ENCODE data around the gene LYST. TPM values are rescaled to one million over a fixed set of nuclear protein-coding genes. Genes with fewer than 3 reads are reported as not detected.

Gene LYST
- total and polyA plus RNA-seq, 2 donors (not counting 3 experiments of a cell fraction or from before 2014, with no cell fraction given): 3.1 to 9.6 TPM

DNA sequence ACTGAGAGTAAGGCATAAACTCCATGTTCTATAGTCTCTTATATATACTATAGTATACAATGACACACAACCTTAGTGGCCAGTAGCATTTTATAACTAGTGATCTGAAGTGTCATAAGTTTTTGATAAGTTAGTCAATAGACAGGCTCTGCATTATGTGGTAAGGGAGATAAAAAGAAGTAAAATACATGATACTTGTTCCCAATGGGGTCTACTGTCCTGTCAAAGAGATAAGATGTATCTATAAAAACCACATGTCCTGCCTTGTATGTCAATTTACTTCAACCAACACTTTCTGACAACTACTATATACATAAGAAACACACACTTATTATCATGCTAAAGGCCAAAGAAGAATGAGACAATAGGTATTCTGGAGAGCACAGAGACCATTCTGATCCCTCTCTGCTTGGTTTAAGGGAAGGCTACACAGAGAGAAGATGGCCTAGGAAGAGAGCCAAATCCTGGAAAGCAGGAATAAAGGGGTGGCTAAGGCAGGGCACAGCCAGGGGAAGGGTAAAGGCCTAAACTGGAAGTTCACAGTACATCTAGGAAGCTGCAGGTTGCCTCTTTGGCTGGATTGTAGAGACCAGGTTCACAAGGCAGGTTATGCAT is 91.4 kb downstream of the LYST start:
- no peaks in the 10 kb centered on the region for H4K20me1 ChIP-seq (replicated peaks; ENCODE audit: control insufficient read depth, extremely low read depth, insufficient read depth, low read length)
- dilution Hi-C loops (cut with MboI; ENCODE audit: extremely low pct_ligation_motif_present, low sequenced_read_pairs) (no loop called here), intact Hi-C loops (cut with micrococcal nuclease) (no loop called here)
- no TSS peak for BruUV-seq (replicated peaks)
- no peak overlapping the region for H2AFZ ChIP-seq (ENCODE audit: low read depth, low read length)
- no peaks in the 10 kb centered on the region for H3K36me3 ChIP-seq (ENCODE audit: control insufficient read depth in 2 of 2, extremely low read depth in 1 of 2, insufficient read depth in 2 of 2, low read length in 2 of 2)
- H3K4me2 ChIP-seq (ENCODE audit: insufficient read depth, low read length): no peak overlapping the region
- ChIA-PET POLR2A (no interaction called here), CTCF (no interaction called here)
- no peaks in the 10 kb centered on the region for H3K4me1 ChIP-seq (ENCODE audit: control insufficient read depth, extremely low read depth, insufficient read depth, low read length)
- no peak overlapping the region for H3K9ac ChIP-seq (replicated peaks; ENCODE audit: extremely low read depth, insufficient read depth, low read length)
- H3K27me3 ChIP-seq (ENCODE audit: control insufficient read depth in 2 of 2, insufficient read depth in 2 of 2, low read length in 2 of 2): no peaks in the 10 kb centered on the region
- H3K9me3 ChIP-seq (replicated peaks; ENCODE audit: control insufficient read depth, insufficient read depth, low read length): no peaks in the 10 kb centered on the region
- no peaks in the 10 kb centered on the region for H3K79me2 ChIP-seq (ENCODE audit: control insufficient read depth, insufficient read depth, low read length)
- no peaks in the 10 kb centered on the region for H3K9me1 ChIP-seq (replicated peaks; ENCODE audit: control insufficient read depth, extremely low read depth, insufficient read depth, low read length)
- FAIRE-seq (no peak), DNase-seq (ENCODE audit: low read depth, low spot score) (no peak)
- no peak overlapping the region for H3K4me3 ChIP-seq (replicated peaks in 1 of 3; ENCODE audit: insufficient read depth in 1 of 3, low read depth in 1 of 3, low read length in 3 of 3)
- TF ChIP-seq EZH2 (IDR thresholded peaks at IDR 0.05; ENCODE audit: borderline replicate concordance, low read depth, low read length, severe bottlenecking) (no peak), POLR2AphosphoS5 (IDR thresholded peaks at IDR 0.05; ENCODE audit: insufficient read depth, low read depth, low read length) (no peak), GATA2 (IDR thresholded peaks at IDR 0.05; ENCODE audit: insufficient read depth, insufficient read length, low read depth, low read length) (no peak), POLR2A (IDR thresholded peaks at IDR 0.05; ENCODE audit: low read depth, low read length) (no peak), MAX (IDR thresholded peaks at IDR 0.05; ENCODE audit: insufficient read depth, insufficient read length) (no peak), MYC (IDR thresholded peaks at IDR 0.05; ENCODE audit: low read depth, low read length) (no peak), JUN (IDR thresholded peaks at IDR 0.05; ENCODE audit: borderline replicate concordance, insufficient read depth, insufficient read length, low read depth) (no peak), FOS (IDR thresholded peaks at IDR 0.05; ENCODE audit: borderline replicate concordance, insufficient read depth, low read length) (no peak)
- TF ChIP-seq, protein P1, sequence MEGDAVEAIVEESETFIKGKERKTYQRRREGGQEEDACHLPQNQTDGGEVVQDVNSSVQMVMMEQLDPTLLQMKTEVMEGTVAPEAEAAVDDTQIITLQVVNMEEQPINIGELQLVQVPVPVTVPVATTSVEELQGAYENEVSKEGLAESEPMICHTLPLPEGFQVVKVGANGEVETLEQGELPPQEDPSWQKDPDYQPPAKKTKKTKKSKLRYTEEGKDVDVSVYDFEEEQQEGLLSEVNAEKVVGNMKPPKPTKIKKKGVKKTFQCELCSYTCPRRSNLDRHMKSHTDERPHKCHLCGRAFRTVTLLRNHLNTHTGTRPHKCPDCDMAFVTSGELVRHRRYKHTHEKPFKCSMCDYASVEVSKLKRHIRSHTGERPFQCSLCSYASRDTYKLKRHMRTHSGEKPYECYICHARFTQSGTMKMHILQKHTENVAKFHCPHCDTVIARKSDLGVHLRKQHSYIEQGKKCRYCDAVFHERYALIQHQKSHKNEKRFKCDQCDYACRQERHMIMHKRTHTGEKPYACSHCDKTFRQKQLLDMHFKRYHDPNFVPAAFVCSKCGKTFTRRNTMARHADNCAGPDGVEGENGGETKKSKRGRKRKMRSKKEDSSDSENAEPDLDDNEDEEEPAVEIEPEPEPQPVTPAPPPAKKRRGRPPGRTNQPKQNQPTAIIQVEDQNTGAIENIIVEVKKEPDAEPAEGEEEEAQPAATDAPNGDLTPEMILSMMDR (IDR thresholded peaks at IDR 0.05; ENCODE audit: extremely low read depth in 1 of 2, insufficient read depth in 1 of 2, low read depth in 1 of 2, low read length in 2 of 2): no peak
- H3K27ac ChIP-seq (ENCODE audit: insufficient read depth, low read depth, low read length): no peak overlapping the region
